ENCODE results near the gene PHF10.
"Not testable (repeated sequence)": the region's sequence is repeated elsewhere in the genome, so short reads cannot be mapped to it uniquely, and the experiment has no call there.

GRCh38 chr6:169697115-169697514 is 27.2 kb downstream of the PHF10 start:
- TF ChIP-seq ZNF70 (CRISPR knock-in tag; IDR thresholded peaks at IDR 0.05); ZNF565 (CRISPR knock-in tag; conservative IDR thresholded peaks at IDR 0.05; ENCODE audit: low read depth); CSDC2 (CRISPR knock-in tag; IDR thresholded peaks at IDR 0.05); SNAI2 (CRISPR knock-in tag; IDR thresholded peaks at IDR 0.05); CREB5 (CRISPR knock-in tag; IDR thresholded peaks at IDR 0.05; ENCODE audit: low read depth); TCF4 (CRISPR knock-in tag; IDR thresholded peaks at IDR 0.05; ENCODE audit: borderline replicate concordance); TOX (CRISPR knock-in tag; IDR thresholded peaks at IDR 0.05; ENCODE audit: borderline replicate concordance); PATZ1 (CRISPR knock-in tag; IDR thresholded peaks at IDR 0.05; ENCODE audit: borderline replicate concordance); CSRNP3 (CRISPR knock-in tag; IDR thresholded peaks at IDR 0.05): not testable (repeated sequence)

Measured in SK-N-SH treated with all-trans-retinoic acid at 6 μM for 48 hours (cell line).